Activated naive CD4-positive, alpha-beta T cell treated with Interleukin-2 at 50 U/mL for 16 hours (primary cell): ENCODE measurements around the gene CSGALNACT2.
"Not testable (repeated sequence)": the region's sequence is repeated elsewhere in the genome, so short reads cannot be mapped to it uniquely, and the experiment has no call there.

ENCODE experiments used
- DNase-seq: peaks from one replicate; pipeline ENCODE4 v3.0.0-alpha.2; 2020

Gene CSGALNACT2

DNA sequence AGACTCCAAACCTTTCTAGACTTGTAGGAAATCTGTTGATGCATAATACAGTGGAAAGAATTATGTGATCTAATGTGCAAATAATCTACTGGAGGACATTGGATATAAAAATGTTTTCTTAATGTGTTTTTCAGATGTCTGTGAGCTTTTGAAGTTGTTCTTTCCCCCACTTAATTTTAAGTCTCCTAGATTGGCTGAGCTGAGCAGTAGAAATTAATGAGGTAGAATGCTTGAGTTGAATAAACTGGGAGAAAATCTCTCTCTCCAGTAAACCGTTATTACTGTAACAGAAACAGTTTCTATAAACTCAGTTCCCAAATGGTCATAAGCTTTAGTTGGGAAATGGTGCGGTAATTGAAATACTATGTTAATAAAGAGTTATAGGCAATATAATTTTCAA lies 15.7 kb downstream of the CSGALNACT2 start:
- DNase-seq = no peak

DNA sequence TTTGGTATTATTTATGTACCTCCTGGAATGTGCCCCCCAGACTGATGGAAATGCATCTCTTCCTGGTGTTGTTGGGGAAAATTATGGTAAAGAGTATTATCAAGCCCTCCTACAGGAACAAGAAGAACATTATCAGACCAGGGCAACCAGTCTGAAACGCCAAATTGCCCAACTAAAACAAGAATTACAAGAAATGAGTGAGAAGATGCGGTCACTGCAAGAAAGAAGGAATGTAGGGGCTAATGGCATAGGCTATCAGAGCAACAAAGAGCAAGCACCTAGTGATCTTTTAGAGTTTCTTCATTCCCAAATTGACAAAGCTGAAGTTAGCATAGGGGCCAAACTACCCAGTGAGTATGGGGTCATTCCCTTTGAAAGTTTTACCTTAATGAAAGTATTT lies 17.0 kb downstream of the CSGALNACT2 start:
- no peak for DNase-seq

DNA sequence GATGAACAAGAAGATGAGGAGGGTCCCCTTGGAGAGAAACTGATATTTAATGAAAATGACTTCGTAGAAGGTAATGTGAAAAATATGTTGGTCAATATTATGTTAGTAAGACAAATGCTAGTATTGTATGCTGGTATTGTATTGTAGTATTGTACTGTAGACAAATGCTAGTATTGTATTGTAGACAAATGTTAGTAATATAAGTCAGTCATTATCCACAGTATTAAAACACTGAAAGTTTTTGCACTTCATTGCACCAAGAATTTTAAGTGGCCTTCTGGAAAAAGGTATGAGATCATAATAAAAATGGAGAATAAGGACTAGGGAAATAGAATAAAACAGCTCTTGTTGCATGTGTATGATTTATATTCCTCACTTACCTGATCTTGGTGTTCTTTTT lies 17.5 kb downstream of the CSGALNACT2 start:
- no peak for DNase-seq

DNA sequence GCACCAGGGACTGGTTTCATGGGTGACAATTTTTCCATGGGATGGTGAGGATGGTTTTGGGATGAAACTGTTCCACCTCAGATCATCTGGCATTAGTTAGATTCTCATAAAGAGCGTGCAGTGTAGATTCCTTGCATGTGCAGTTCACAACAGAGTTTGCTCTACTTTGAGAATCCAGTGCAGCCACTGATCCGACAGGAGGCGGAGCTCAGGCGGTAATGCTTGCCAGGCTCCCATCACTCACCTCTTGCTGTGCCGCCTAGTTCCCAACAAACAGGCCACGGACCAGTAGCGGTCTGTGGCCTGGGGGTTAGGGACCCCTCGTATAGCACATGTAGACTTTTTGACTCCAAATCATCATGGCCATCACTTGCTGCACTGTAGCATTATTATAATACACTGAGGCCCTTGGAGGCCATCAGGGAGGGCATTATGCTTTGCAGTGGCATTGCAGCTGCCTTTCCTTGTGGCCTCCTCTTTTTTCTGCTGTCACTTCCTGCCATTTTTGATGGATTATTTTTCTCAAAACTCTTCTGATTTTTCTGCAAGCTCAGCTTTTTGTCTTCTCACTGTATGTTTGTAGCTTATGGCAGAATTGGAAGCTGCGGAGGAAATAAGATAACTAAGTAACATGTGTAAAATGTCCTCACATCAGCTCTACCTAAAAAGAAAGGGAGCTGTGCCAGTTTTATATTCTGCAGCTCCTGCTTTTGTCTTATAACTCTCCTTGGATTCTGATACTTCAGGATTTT lies 18.5 kb downstream of the CSGALNACT2 start:
- DNase-seq = no peak

DNA sequence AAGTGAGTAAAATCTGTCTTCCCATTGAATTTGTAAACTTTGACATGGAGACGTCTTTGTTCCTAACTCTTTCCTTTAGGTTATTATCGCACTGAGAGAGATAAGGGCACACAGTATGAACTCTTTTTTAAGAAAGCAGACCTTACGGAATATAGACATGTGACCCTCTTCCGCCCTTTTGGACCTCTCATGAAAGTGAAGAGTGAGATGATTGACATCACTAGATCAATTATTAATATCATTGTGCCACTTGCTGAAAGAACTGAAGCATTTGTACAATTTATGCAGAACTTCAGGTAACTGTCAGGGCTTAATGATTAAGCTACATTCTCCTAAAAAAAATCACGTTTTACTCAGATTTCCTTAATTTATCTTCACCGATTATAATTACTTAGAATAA lies 20.4 kb downstream of the CSGALNACT2 start:
- no peak for DNase-seq

DNA sequence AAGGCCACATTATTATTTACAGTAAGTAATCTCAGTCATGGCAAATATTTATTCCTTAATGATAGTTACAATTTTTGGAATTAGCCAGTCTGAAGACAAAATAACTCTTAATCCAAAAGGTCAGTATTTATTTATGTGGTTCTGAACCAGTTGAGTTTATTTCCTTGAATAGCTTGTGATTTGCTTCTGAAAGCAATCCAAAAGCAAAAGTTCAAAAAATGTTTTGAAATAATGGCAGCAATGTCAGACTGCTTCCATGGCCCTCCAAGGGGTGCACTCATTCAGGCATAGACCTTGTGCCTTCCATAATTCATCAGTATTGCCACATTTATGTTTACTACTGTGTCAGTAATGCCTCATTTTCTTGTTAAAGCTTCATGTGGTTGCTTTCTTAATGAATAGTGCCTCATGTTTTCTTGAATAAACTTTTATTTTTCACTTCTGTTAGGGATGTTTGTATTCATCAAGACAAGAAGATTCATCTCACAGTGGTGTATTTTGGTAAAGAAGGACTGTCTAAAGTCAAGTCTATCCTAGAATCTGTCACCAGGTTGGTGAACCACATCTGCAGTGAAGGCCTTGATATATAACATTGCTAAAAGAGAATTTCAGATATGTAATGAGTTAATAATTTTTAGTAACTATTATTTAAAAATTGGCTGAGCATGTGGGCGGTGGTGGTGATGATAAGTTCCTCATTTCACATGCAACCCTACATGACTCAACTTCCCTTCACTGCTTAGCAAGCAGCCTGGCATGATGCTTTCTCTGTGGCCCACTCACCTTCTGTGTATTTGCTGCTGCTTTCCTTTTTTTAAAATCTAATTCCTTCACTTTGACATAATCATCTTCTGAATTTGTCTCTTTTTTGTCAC lies 22.0 kb downstream of the CSGALNACT2 start:
- DNase-seq = peak; percentile 61

DNA sequence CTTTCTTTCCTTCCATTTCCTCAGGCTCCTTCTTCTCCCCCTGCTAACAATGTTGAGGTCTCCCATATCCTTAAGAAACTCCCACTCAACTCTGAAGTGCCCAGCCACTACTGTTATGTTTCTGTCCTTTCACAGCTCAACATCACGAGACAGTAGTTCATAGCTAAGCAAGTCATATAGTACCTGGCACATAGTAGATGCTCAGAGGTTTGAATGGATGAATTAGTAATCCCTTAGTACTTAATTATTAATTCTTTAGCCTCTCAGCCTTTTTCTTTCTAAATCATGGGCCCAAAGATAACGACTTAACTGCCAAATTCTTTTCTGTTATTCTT lies 22.6 kb downstream of the CSGALNACT2 start:
- no peak for DNase-seq

DNA sequence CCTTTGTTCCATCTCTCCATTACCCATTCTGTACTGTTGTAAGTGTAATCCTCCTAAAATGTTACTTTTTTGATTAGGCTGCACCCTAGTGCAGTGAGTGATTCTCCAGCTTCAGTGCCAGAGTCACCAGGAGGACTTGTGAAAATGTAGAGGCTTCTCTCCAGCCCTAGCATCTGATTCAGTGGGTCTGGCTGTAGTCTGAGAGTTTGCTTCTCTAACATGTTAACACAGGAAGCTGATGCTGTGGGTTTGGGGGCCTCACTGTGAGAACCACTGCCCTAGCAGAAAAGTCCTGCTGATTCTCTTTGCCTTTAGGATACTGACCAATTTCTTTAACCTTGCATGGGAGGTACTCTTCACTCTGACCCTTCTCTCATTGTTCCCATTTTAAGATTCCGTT lies 24.4 kb downstream of the CSGALNACT2 start:
- DNase-seq = no peak

DNA sequence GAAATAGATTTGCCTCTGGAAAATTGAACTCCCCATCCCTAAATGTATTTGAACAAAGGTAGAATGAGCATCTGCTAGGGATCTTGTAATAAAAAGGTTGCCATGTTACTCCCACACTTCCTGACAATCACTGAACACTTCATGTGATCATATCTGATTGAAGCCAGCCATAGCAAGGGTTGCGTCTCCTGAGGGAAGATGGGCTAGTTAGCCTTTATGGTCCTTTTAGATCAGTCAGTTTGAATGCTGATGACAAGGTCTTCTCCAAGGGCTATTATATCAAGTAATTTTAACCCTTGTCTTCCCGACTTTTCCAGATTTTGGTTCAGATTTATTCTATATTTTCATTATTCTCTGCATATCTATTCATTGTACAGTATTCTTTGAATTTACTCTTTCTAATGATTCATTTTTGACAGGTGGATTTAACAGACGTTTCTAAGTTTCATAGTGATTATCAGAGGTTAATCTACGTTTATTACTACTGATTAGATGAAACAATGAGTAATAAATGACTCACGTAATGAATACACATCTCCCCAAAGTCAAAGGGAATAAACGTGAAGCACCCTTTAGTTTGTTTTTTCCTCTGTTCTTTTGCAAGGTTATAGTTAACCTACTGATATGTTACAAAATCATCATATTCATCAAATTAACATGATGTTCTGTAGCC lies 28.1 kb downstream of the CSGALNACT2 start:
- no peak for DNase-seq

DNA sequence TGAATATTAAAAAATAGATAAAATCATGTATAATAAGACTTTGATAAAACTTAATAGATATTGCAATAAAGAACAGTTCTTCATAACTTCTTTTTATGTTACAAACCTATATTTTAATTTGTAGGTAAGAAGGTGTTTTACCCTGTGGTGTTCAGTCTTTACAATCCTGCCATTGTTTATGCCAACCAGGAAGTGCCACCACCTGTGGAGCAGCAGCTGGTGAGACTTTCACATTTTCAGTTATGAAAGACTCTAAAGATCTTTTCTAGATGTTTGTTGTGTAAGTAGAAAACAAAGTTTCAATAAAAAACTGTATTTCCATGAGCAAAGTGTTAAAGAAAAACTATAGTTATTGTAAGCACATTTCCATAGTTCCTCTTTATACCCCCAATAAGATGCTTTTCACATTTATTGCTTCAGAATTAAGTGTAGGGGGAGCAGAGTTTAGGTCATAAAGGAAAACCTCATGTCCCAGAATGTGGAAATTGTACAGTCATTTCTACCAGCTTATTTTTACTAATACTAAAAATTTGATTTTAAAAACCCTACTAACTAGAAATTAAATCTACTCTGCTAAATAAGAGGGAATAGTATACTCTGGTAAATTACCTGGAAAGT lies 28.7 kb downstream of the CSGALNACT2 start:
- no peak for DNase-seq

DNA sequence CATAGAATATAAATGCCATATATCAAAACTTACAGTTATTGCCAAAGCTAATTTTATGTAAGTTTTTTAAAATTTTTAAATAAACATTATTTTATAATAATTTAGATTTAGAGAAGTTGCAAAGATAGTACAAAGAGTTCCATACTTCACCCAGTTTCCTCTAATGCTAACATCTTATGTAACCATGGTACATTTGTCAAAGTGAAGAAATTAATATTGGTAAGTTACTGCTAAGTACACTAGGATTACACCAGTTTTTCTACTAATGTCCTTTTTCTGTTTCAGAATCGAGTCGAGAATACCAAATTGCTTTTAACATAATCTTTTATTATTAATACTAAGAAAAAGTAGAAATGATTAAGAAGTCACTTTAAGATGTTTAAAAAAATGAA lies 29.2 kb downstream of the CSGALNACT2 start:
- no peak for DNase-seq

DNA sequence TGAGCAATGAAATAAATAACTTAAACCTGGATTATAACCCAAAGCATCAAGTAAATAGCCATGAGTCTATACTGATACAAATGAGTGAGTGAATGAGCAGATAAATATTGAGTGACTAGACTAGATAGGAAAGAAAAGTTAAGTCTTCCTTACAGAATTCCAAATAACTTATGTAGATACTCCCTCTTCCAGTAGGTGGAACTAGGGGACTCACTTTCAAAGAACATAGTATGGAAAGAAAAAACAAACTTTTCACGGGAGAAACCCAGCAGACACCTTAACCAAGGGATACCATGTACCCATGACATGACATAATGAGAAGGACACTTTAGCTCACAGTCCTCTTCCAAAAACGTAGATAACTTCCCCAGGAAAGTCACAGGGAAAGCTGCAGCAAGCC lies 32.2 kb downstream of the CSGALNACT2 start:
- no peak for DNase-seq

DNA sequence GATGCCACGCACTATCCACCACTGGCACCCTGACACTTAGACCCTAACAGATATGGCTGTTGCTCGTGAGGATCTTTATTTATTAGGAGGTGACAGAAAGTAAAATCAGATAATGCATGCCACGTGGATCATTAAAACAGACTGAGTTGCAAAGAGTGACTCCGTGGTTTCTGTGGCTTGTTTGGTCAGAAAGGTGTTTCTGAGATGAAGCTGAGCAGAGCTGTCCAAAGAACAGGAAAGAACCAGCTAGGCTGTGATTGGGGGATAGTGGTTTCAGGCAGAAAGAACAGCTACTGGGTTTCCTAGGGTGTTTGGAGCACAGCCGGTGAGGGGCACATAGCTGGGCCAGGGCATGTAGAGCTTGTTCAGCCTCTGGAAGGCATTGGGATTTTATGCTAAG lies 34.4 kb downstream of the CSGALNACT2 start:
- DNase-seq = no peak

DNA sequence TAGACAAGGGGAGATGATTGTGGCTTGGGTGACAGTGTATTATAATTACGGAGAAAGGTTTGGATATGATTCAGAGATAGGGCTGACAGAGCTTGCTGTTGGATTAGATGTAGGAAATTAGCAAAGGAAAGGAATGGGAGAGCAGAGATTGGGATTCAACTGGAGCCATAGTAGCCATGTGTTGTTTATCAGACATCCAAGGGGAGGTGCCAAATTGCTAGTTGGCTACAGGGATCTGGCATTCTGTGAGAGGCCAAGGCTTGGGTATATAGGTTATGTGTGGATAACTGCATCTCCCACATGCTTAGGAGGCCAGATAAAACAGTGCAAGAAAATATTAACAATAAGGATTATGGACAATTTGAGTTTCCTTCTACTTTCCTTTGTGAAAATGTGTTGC lies 34.9 kb downstream of the CSGALNACT2 start:
- no peak for DNase-seq

DNA sequence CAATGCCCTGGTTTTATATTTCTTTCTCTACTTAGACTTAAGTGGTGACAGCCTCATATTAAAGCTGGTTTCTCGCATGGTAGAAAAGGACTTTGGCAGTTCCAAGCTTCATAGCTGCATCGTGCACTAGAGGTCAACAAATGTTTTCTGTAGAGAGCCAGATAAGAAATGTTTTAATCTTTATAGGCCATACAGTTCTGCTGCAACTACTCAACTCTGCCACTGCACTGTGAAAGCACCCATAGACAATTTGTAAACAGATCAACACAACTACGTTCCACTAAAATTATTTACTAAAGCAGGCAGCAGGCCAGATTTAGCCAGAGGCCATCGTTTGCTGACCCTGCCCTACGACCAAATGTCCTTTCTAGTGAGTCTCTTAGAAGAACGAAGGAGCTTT lies 36.7 kb downstream of the CSGALNACT2 start:
- DNase-seq = no peak

DNA sequence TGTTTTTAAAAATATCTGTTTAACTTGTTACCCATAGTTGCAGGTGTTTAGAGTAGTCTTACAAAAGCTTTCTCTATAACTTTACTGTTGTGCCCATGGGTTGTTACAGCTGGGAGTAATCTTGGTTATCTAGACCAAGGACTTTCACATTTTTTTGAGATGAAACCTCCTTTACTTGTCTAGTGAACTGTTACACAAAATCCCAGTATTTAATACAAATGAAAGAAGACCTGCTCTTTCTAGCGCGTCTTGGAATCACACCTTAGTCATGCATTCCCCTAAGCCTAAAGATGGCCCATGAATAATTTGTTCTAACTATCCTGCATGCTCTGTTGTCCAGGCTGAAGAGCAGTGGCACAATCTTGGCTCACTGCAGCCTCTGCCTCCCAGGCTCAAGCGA lies 38.0 kb downstream of the CSGALNACT2 start:
- no peak for DNase-seq

DNA sequence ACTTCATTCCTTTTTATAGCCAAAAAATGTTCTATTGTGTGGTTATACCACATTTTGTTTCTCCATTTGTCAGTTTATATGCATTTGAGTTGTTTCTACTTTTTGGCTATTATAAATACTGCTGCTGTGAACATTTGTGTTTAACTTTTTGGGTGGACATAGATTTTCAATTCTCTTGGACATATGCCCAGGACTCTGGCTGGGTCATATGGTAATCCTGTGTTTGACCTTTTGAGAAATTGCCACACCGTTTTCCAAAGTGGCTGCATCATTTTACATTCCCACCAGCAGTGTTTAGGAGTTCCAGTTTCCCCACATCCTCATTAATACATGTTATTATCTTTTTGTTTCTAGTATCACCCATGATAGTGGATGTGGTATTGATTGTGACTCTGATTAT lies 39.4 kb downstream of the CSGALNACT2 start:
- DNase-seq = no peak

DNA sequence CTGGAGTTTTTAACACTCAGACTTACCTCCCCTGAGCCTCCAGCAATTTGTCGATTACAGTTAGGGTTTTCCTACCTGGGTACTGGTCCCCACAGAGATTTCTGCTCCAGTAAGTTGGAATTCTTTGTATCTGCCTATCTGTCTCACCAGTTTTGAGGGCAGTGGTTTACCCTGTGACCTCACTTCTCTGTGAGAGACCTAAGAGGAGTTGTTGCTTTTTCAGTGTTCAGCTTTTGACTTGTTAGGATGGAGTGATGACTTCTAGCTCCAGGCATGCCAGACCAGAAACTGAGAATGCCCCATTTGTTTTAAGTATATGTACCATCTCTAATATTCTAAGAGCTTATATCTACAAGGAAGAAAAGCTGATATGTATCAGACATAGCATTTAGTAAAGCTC lies 42.9 kb downstream of the CSGALNACT2 start:
- no peak for DNase-seq

DNA sequence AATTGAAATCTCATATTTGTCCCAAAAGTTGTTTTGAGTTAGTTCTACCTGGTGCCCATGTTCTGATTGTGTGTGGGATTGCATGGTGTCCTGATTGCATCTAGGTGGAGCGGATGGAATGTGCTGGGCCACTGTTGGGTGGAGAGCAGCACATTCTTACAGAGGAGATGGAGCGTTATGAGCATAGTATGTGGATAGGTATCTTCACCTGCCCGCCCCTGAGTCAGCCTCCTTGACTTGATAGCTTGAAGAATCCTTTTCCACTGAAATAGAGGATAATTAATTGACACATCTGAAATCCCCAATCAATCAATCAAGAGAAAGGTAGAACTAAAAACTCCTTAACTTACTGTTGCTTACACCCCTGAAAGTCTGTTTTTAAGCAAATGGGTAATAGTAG lies 45.5 kb downstream of the CSGALNACT2 start:
- DNase-seq = not testable (repeated sequence)

DNA sequence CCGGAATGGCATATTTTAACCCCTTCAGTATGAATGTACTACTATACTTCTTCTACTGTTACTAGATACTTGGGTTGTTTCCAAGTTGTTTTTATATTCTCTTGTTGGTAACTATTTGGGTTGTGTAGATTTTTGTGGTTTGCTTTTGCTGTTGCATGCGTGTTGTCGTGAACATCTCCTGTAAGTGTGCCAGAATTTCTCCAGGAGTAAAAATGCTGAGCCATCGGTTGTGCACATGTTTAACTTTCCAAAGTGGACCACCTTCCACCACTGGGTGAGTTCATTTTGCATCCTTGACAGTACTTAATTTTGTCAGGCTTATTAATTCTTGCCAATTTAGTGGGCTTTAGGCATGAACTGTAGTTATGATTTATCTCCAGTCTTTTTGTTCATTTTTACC lies 47.9 kb downstream of the CSGALNACT2 start:
- DNase-seq = no peak

DNA sequence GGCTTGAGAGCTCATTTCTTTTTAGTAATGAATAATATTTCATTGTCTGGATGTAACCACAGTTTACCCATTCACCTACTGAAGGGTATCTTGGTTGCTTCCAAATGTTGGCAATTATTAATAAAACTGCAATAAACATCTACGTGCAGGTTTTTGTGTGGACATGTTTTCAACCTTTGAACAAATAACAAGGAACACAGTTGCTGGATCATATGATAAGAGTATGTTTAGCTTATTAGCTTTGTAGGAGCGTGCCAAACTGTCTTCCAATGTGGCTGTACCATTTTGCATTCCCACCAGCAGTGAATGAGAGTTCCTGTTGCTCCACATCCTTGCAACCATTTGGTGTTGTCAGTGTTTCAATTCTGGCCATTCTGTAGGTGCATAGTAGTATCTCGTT lies 49.0 kb downstream of the CSGALNACT2 start:
- no peak for DNase-seq

DNA sequence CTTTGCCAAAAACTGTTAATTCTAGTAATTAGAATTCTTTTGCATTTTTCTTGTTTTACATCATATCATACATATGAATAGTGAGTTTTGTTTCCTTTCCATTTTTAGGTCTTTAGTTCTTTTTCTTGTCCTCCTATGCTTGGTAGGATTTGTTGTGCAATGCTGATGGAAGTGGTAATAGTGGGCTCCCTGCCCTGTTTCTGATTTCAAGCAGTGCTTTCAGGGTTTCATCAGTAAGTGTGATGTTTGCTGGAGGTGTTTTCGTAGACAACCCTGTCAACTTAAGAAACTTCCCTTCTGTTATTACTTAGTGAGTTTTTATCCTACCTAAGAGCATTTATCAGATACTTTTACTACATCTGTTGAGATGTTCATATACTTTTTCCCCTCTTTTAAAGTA lies 50.5 kb downstream of the CSGALNACT2 start:
- no peak for DNase-seq

DNA sequence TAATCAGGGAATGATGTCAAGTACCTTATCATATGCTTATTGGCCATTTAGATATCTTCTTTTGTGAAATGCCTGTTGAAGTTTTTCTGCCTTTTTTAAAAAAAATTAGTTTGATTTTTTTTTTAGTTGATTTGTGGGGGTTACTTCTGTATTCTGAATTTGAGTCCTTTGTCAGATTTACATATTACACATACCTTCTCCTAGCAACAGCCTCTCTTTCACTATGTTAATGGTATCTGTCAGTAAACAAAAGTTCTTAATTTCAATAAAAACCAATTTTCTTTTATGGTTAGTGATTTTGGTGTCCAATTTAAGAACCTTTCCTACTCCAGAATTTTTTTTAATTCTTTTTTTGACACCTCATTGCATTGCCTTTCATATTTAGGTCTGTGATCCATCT lies 52.0 kb downstream of the CSGALNACT2 start:
- no peak for DNase-seq

DNA sequence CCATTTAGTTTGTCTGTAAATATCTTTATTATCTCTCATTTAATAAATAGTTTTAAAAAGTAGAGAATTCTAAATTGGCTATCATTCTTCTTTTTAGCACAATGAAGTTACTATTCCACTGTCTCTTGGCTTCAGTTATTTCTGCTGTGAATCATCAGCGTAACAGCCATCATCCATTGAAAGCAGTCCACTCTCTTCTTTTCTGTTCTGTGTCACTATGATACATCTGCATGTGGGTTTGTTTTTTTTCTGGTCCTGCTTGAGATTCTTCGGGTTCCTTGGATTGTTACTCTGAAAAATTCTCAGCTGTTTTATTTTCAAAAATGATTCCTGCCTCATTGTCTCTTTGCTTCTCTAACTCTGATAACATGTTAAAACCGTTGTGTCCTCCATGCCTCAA lies 52.5 kb downstream of the CSGALNACT2 start:
- DNase-seq = no peak
